HG03066 (cell line): ENCODE results near the gene FMN1.

ENCODE experiments used
- ATAC-seq: cut with Tn5 transposase; IDR thresholded peaks from one replicate; pipeline ENCODE4 v1.9.1; 2021; ENCODE audit warnings: low read depth; ENCODE audit not compliant: unreplicated experiment

Gene FMN1

DNA sequence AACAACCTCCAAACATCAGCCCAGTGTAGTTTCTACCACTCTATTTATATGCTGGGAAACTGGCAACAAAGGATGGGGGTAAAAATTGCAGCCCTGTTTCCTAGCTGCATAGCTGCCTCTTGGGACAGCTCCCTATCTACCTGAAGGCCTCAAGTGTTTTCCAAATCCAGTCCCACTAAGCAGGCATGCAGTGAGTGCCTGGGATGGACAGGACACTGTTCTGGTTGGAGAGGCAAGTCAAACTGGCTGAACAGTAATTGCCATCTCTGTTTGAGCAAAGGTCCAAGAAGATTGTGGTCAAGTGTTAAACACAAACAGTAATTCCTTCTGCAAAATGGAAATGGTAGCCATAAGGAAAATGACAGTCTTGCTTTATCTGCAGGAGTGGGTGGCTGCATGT is 125.4 kb downstream of the FMN1 start:
- no peak for ATAC-seq

DNA sequence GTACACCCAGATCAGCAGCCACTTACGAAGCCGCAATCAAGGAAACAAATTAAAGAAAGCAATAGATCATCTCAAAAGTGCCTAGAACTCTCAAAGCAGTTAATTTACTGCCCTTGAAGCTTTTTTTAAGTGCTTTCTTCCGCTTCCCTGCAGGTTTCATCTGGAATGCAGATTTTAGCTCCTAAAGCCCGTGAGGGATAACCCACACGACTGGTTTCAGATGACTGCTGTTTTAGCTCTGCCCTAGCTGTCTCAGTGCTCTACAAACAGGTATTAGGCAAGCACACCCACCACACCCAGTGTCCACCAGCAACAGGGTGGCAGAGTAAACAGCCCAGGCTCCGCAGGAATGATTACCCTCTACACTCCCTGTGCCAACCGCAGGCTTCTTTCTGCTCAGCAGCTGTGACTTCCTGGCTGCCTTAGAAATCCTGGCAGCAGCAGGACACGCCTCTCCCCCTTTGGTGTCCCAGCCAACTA is 126.0 kb downstream of the FMN1 start:
- ATAC-seq: no peak

DNA sequence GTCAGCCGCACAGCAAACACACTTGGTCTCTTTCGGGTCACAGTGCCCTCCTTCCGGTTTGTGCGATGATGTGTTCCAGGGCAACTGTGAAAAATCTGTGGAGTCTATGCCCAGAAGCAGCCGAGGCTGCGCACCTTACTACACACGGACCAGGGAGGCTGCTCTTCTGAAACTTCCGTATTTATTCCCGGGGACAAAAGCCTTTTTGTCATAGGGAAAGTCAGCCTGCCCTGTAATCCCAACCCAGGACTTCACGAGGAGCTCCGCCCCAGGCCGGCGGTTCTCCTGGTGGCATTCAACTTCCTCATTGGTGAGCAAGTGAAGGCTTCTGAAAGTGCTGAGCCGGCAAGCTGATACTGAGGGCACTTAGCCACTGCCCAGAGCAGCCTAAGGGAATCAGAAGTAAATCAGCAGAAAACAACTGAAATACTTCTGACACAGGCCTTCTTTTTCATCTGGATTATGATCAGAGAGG is 126.5 kb downstream of the FMN1 start:
- no peak for ATAC-seq

DNA sequence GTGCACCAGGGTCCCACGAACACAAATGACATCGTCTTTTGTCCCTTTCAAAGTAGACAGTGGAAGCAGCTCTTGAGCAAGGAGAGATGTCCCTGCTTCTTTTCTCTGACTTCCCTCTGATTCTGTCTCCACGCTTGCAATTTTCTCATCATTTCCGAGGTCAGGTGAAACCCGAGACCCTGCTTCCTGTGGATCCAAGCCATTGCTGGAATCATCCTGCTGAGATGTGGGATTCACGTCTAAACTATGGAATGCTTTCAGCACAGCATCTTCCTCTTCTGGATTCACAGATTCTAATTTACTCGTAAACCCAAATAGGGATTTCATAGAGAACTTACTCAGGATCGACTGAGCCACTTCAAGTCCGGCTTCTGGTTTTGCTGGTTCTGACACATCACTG is 127.1 kb downstream of the FMN1 start:
- ATAC-seq: no peak

DNA sequence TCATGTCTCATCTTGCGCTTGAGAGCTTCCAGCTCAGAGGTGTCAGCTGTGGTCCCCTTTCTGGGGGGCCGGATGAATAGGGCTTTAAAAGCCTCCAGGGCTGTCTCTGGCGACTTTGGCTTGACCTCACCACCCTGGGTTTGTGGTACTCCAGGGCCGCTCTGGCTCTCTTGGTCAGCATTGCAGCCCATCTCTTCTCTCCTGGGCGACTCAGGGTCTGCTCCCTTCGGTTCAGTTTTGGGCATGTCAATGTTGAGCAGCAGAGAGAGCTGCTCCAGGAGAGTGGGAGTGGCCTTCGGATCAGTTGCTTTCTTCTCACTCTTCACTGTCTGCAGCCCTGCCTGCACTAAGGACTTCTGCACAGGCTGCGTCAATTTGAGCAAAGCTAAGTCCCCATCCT is 127.9 kb downstream of the FMN1 start:
- no peak for ATAC-seq

DNA sequence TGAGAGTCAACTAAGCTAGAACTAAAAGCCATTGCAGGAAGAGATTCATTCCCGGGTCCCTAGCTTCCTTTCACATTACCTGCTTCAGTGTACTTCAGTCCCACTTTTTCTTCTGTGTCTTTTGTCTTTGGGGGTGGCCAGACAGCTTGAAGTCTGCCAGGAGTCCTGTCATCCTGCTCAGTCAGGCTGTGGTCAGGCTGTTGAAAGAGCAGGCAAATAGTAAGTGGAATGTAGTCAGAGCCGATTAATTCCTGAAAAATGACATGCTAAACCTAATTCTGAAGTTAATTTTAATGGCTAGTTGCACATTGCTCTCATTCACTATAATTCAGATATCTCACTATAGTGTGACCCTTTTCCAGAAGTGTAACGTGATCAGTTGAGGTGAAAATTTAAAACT is 129.6 kb downstream of the FMN1 start:
- ATAC-seq: no peak

DNA sequence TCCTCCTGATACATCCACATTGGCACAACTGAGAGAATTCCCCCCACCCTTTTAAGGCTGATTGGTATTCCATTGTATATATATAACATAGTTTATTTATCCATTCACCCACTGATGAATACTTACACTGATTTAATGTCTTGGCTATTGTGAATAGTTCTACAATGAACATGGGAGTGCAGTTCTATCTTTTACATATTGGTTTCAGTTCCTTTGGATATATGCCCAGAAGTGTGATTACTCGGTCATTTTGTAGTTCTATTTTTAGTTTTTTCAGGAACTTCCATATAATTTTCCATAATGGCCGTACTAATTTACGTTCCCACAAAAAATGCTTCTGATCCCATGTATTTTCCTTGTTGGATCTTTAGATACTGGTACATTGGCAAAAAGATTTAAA is 135.3 kb downstream of the FMN1 start:
- no peak for ATAC-seq

DNA sequence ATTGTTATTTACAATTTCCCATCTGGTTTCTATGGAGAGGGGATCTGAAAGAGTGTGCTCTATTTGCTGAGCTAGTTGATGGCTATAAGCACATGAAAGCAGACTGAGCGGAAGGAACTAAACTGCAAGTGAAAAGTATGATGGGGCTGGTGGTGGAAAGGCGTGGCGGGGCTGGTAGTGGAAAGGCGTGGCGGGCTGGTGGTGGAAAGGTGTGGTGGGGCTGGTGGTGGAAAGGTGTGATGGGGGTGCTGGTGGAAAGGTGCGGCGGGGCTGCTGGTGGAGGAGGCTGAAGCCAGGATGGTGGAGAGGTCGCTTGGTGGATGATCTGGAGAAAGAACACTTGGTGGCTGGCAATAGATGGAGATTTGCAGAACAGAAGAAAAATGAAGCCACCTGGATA is 136.7 kb downstream of the FMN1 start:
- no peak for ATAC-seq

DNA sequence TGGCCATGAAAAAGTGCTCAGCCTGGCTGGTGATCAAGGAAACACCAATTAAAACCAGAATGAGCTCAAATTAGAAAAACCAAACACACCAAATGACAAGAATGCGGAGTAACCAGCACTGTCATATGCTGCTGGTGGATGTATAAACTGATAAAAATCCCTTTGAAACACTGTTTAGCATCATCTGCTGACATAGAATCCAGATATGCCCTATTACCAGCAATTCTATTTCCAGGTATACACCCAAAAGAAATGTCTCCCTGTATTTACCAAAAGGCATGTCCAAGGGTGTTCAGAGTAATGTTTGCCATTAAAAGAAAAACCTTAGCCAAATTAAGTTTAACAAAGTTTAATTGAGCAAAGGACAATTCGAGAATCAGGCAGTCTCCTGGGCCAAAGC is 138.6 kb downstream of the FMN1 start:
- ATAC-seq: no peak

DNA sequence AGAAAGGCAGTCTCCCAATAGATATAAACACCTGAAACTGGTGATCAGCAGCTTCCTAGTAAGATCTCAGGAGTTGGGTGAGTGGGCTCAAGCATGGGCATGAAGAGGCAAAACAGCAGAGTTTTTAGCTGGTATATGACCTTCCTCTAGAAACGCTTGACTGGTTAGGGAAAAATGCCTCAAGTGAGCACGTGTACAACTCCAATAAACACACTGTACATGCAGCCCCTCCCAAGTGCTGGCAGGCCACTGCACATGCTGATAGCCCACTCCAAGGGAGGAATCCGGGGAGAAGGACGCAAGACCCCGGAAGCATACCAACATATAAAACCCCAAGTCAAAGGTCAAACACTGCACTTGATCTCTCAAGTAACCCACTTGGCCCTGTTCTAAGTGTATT is 143.0 kb downstream of the FMN1 start:
- no peak for ATAC-seq

DNA sequence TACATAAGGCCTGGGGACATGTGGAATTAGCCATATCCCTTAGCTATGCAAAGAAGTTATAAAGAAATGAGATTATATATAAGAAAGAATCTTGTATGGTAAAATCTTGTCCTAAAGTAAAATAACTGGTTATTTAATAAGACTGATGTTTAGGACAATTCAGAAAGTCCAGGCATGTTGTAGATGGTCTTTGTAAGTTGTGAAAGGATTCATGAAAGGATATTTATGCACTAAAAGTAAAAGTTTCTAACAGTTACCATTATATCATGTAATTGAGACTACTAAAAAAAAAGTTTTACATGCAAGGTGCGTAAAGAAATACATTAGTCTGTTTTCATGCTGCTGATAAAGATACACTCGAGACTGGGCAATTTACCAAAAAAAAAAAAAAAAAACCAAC is 146.3 kb downstream of the FMN1 start:
- no peak for ATAC-seq

DNA sequence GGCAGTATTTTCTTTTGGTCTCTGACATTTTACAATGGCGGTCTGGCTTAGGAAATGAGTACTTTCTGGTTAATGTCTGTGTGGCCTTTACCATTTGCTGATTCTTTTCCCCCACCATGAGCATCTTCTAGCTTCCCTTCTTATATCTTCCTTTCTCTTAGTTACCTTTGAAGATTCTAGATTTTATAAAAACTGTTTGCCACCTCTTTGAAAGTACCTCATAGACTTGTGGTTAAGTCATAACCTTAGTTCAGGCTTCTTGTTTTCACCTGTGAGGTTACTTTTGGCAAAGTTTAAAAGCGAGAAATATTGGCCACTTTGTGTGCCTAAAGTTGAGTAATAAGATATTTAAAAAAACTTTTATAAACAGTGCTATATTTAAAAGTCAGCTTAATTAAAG is 147.4 kb downstream of the FMN1 start:
- no peak for ATAC-seq

DNA sequence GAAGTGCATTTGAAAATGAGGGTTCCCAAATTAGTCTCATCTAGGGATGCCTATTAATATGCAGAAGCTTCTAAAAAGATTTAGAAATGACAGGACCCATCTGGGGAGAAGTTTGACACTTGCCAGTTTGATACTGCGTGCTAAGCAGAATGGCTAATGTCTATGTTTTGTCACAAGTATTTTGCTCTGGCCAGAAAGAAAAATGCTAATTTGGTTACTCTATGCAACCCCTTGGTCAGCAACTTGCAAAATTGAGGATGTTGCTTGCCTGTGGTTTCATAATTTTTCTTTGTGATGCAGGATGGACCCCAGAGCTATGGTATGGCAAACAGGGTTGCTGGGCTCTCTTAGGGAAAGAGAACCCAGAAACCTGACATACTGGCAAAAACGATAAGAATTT is 148.2 kb downstream of the FMN1 start:
- ATAC-seq: no peak

DNA sequence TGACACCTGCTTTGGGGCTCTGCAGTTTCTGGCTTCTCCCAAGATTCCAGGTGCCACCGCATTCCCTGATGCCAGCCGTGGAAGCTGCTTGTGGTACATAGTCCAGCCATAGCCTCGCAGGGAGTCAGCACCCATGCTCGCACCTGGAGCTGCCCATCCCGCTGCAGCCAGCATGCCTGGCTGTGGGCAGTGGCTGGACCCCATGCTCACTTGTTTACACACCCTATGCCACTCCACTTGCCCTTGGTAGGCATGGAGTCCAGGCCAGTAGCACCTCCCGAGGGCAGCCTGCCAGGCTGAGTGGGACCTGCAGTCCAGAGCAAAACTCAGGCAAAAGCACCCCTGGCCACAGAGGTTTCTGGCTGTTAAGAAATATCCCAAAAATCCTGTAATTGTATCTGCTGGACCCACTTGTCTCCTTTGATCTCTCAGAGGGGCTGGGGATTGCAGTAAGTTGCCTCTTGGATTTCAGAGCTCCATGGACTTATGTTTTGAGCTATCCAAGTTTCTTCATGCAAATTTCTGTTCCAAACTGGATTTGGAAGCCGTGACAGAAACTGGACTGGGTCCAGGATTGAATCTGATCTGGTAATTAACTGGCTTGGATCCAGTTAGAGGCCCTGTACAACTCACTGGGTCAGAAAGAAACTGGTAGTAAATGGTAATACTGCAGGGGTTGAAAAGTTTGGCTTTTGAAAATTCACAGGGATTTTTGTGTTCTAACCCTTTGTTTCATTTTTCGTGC is 149.3 kb downstream of the FMN1 start:
- ATAC-seq: no peak

DNA sequence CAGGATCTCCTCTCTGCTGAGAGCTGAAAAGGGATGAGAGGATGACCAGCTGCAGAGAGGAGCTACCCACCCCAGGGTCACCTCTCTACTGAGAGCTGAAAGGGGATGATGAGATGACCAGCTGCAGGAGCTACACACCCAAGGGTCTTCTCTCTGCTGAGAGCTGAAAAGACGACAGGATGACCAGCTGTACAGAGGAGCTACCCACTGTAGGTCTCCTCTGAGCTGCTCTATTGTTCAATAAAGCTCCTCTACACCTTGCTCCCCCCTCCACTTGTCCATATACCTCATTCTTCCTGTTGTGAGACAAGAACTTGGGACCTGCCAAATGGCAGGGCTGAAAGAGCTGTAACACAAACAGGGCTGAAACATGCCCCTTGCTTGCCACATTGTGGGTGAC is 149.9 kb downstream of the FMN1 start:
- ATAC-seq: no peak

DNA sequence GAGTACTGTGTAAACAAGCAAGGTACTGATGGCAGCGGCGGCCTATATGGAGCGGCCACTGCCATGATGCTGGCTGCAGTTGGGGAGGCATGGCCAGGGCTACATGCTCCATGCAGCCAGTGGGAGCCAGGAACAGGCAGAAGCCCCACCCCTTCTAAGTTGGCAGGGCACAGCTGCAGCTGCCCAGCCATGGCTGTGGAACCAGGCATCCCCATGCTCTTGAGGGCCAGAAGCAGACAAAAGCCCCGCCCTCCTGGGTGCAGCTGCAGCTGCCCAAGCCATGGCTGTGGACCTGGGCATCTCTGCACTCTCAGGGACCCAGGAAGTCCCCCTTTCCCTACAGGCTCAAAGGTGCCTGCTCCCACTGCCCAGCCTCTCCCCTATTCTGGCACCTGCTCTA is 150.9 kb downstream of the FMN1 start:
- ATAC-seq: no peak

DNA sequence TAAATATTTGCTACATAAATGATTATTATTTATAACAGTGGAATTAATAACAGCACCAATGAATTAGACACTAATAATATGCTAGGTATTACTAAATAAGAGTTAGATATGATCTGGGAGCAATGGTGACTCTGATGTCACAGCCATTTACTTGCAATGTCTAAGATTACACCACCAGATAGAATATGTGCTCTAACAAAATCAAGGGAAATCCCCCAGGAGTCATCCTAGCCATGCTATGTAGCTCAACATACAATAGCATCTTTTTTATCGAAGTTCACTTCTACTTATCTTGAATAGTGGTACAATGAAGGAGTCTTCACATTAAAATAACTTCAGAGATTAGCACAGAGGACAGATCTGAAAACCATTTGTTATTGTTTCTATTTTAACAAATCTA is 154.0 kb downstream of the FMN1 start:
- ATAC-seq: no peak

DNA sequence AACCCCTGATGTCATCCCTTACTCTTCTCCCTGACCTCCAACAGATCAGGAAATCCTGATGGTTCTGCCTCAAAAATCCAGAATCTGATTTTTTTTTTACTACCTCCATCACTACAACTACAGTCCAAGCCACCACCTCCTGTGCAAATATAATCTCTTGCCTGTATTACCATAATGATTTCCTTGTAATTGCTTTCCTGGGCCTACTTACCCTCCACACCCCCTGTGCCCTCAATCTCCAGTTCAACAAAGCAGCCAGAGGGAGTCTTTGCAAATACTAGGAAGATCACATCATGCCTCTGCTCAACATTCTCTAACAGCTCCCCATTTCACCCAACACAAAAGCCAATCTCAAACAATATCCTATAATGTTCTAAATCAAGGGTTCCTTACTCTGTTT is 159.9 kb downstream of the FMN1 start:
- ATAC-seq: no peak

DNA sequence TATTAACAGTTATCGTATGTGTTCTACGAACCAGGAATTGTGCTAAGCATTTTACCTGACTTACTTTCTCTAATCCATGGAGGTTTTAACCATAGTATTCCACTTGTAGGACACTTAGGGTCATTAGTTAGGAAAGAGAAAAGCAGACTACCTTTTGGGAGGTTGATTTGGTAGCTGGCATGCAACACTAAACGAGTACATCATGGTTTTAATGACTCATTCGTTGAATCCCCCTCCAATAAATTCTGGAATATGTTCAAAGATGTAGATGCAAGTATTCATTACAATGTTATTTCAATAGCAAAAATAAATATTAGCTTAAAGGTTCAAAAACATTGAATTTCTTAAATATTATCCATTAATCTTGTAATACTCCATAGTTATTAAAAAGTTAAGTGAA is 162.5 kb downstream of the FMN1 start:
- ATAC-seq: no peak

DNA sequence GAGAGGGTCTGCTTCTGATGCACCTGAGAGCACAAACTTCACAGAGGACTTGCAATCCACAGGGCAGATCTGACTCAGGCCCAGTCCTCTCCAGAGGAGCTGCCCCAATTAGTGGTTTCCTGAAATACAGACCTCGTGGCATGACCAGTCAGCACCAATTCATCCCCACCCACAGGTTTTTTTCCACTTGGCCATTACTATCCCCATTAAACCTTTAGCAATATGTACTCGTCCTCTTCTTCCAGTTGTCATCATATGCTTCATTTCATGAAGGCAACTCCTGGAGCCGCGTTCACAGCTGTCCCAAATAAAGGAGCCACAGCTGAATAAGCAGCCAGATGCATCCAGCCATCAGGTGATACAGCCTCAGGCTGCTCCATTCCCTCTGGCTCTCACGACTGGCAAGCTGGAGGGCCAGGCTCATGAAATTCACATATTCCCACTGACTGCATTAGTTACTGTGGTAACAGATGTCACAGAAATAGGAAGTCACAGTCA is 163.1 kb downstream of the FMN1 start:
- no peak for ATAC-seq

DNA sequence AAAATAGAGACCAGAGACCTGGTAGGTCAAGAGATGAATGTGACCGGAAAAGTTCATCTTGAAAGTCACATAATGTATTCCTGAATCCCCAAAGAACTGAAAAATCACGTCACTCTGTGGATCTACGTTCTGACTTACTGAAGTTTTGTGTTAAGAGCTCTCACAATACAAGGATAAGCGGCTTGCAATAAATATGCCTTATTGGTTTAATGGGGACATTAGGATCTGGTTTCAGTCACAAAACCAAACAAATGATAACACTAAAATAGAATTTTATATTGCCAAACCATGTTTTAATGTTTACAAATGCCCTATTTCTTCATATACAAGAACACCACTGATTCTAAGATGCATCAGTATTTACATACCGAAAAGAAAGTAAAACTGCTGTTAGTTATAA is 164.2 kb downstream of the FMN1 start:
- no peak for ATAC-seq

DNA sequence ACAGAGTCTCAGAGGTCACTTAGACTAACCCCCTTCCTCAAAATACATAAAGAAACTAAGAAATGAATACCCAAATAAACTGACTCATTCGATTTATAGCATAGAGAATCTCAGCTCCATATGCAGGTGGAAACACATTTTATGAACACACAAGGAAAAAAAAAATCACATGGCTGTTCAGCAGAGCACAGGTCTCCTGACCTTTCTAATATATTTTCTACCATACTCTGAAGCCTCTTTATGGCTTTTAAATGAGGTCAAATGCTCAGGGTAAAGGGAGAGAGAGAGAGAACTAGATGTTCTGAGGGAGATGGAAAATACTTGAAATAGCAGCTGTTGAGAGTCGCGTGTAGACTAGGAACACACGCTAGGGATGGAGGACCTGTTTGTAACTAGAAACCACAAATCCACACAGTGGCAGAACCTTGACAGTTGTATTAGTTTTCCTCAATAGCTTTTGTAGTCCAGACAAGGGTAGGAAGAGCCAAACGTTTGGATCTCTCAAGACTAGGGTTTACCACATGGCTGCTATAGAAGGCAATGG is 165.3 kb downstream of the FMN1 start:
- ATAC-seq: no peak
